ENCODE data around the gene ARHGEF17. TPM values are rescaled to one million over a fixed set of nuclear protein-coding genes. Genes with fewer than 3 reads are reported as not detected.

The ARHGEF17 gene
- total RNA-seq, 1 donor from 2014 or later, result 71.5 TPM

GRCh38 chr11:73380331-73380730, 72.3 kb downstream of the ARHGEF17 start:
- no peak for DNase-seq (ENCODE audit: low spot score)

DNA sequence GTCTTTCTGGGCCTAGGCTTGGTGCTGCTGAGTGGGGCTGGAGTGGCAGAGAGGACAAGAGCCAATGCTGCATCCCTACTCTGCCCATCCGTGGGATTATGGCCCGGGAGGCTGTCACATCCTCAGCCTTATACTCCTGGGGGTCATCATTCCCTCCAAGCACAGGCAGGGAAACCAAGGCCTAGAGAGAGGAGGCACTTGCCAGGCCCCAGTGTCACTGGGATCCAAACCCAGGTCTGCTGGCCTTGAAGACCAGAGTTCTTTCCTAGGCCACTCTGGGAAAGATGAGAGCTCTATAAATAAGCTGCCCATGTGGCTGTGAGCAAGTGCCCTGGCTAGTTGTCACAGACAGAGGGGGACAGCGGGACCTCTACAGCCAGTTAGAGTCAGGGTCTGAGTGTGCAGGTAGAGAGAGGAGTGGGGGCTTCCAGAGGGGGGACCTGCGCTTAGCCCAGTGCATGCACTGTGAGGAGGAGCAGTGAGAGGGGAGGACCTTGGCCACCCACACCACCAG, 72.9 kb downstream of the ARHGEF17 start:
- no peak for DNase-seq (ENCODE audit: low spot score)

GRCh38 chr11:73381589-73381988, 73.5 kb downstream of the ARHGEF17 start:
- DNase-seq (ENCODE audit: low spot score), result no peak

GRCh38 chr11:73382183-73382582, 74.1 kb downstream of the ARHGEF17 start:
- no peak for DNase-seq (ENCODE audit: low spot score)

DNA sequence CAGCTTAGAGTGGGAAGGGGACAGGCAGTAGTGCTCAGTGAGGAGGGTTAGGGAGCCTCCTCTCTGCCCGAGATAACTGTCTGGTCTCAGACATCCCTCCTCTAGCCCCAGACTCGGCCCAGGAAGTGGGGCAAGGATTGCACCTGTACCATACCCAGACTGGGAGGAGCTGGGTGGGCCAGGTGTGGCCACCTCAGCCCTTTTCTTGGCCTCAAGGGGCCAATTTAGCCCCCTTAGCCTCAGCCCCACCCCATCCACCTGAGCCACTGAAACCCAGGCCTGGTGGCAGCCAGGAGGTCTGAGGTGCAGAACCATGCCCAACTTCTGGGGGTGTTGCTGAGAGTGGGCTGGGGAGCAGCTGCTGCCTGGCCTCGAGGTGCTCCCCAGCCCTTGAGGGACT, 74.7 kb downstream of the ARHGEF17 start:
- no peak for DNase-seq (ENCODE audit: low spot score)

DNA sequence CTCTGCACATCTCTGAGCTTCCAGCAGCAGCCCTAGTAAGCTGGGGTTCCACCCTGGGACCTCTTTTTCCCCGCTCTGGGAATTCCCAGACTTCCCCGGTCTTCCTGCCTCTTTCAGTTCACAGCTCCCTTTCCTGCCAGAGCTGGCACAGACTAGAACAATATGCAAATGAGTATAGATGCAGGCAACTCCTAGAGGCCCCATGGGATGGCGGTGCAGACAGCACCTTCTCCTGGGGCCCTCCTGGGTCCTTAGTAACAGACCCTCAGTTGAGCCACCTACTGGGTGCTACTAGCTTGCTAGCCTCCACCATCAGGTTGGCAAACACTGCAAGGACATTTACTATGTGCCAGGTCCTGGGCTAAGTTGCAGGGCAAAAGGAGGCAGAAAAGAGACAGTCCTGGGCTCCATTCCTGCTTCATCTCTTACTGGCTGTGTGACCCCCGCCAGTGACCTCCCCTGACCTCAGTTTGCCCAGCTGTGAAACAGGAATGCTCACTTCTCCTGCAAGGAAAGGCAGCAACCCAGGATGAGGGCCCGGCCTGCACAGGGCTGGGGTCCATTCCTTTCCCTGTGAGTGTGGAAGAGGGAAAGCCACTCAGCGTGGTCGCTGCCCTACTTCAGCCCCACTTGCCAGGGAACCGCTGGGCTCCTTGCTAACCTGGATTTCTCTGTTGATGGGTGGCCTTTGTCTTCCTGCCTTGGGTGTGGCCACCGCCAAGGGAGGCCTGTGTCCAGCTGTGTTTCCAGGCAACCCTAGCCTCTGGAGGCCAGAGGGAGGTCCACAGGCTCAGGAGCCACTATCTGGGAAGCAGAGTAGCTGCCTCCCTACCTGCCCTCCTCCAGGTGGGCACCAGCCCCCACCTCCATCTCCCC, 75.4 kb downstream of the ARHGEF17 start:
- DNase-seq (ENCODE audit: low spot score), result no peak

DNA sequence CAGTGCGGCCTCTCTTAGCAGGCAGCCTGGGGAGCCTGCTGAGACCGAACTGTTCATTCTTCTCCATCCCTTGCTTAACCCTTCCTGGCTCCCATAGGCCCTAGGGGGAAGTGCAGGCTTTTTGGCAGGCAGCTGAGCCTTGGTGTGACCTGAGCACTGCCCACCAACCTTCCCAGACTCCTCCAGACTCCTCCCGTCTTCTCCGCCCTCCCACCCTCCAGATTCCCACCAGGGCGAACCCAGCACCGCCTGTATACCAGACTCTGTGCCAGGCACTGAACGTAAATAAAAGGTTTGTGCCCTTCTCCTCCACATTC, 76.0 kb downstream of the ARHGEF17 start:
- no peak for DNase-seq (ENCODE audit: low spot score)

DNA sequence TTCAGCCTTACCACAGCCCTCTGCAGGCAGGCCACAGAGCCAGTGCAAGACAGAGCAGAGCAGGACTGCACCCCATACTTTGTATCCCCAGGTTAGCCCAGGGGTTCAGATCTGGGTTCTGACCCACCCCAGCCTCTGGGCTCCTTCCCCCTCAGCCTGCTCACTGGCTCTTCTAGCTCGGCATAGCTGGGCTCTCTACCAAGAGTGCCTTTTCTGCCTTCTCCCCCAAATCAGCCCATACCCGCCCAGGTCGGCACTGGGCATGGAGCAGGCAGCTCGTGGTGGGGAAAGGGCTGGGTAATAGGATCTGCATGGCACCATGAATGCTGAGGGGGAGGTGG, 76.4 kb downstream of the ARHGEF17 start:
- no peak for DNase-seq (ENCODE audit: low spot score)

DNA sequence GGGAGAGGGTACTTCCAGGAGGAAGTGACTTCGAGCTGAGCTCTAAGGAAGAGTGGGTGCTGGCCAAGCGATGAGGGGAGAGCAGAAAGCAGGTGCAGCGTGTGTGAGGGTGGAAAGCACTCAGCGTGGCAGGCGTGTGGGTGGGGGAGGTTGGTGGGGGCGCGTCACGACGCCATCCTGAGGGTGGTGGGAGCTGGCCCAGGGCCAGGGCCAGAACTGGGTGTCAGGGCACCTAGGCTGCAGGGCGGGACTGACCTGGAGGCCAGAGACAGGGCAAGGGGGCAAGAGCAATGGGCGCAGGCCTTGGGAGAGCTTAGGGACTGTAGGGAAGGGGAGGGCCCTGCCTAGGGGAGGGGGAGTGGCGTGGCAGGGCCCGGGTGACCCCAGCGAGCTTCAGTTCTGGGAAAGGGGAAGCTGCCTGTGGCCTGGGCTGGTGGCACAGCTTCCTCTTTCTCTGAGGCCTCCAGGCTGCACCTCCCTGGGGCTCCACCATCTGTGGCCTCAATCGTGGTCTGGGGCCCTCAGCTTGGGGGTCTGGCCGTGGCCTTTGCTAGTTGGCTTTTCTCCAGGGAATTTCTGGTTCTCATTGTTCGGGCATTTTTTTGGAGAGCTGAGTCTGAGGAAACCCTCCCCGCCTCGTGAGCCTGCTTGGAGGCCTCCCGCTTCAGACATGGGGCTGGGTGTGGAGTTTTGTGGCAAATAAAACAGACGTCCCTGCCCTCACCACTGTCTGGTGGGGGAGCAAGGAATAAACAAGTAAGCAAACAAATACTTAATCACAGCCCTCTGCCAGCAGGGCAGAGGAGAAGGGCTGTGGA, 77.0 kb downstream of the ARHGEF17 start:
- DNase-seq (ENCODE audit: low spot score), result peak; percentile 67

DNA sequence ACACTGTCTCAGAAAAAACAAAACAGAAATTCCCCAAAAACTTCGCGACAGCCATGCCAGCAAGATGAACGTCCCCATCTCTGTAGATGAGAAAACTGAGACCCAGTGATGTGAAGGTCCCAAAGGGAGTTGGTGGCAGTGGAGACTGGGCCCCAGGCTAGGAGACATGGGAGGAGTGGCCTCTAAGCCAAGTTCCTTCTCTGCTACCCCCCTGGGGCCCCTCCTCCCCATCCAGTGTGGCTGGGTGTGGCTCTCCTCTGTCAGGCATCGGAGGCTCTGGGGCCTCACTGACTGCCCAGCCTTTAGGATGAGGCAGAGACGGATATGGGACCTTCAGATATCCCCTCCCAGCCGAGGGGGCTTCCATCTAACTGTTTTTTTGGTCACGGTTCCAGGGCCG, 77.9 kb downstream of the ARHGEF17 start:
- no peak for DNase-seq (ENCODE audit: low spot score)

DNA sequence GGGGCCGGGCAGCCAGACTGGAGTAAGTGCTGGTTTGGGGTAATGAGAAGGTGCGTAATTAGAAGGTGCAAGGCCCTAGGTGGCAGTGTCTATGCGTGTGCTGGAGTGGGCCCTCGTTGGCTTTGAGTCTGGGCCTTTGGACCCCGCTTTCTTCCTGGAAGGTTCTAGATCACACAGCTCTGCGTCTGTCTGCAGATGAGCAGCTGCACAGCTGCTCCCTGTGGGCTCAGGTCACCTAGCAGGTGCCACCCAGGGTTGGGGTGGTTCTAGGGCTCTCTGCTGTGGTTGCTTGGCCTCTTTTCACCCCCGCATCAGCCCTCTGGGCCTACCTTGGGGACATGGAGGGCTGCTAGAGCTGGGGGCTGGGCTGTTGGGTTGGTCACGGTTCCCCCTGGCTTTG, 78.5 kb downstream of the ARHGEF17 start:
- no peak for DNase-seq (ENCODE audit: low spot score)

DNA sequence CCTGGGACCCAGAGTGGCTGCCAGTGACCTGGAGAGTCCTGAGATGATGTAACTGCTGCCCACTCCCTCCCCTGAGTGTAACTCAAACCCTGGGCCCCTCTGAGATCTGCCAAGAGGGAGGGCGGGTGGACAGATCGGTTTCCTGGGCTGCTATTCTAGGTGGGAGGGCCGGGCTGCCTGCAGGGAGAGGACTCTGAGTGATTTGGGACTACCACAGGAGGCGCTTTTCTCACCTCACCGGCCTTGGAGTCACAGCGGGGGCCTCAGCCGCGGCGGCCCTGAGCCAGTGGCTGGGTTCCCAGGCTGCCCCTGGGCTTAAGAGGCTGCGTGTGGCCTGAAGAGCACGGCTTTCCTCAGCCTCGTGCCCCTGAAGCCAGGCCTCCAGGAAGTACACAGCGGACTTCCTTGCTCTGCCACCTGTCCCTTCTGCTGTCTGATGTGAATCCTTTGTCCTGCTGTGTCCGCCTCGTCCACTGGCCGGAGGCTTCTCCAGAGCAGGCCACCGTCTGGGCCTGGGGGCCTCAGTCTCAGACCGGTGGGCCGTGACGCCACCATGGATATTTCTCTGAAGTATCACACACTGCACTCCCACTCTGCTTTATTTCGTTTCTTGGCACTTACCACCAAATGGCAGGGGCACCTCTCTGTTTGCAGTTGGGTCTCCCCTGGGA, 79.7 kb downstream of the ARHGEF17 start:
- DNase-seq (ENCODE audit: low spot score), result no peak

GRCh38 chr11:73388265-73389133, 80.4 kb downstream of the ARHGEF17 start:
- DNase-seq (ENCODE audit: low spot score), result no peak

GRCh38 chr11:73389134-73389525, 81.1 kb downstream of the ARHGEF17 start:
- no peak for DNase-seq (ENCODE audit: low spot score)

- DNase-seq (ENCODE audit: low spot score), result no peak
These were observed 81.8 kb downstream of the ARHGEF17 start for GRCh38 chr11:73389916-73390315.

- DNase-seq (ENCODE audit: low spot score), result no peak
These were observed 82.8 kb downstream of the ARHGEF17 start for GRCh38 chr11:73390601-73391565.

DNA sequence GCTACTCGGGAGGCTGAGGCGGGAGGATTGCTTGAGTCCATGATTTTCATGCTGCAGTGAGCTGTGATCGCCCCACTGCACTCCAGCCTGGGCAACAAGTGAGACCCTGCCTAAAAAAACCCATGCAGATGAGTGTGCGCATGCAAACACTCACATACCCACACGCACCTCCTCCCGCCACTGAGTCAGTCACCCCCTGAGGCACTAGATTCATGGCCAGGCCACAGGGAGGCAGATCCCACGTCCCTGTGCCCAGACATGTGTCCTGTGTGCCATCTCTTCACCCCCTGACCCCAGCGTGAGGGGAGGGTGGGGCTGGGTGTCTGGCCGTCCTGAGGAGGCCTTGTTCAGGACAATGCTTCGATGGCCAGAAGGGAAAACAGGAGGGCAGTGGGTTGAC, 83.6 kb downstream of the ARHGEF17 start:
- DNase-seq (ENCODE audit: low spot score), result no peak

- DNase-seq (ENCODE audit: low spot score), result no peak
These were observed 84.3 kb downstream of the ARHGEF17 start for GRCh38 chr11:73392108-73393010.

GRCh38 chr11:73393011-73393380, 84.9 kb downstream of the ARHGEF17 start:
- DNase-seq (ENCODE audit: low spot score), result no peak

Data from ureter (tissue), 1 donor.